CD4-positive, alpha-beta T cell treated with Interleukin-12 subunit alpha and Interleukin-12 subunit beta, for 1 hour (primary cell): ENCODE data around the gene MIER2.

Experiments used
- DNase-seq: peaks from one replicate; pipeline ENCODE4 v3.0.0-alpha.2; 2020

Gene MIER2

DNA sequence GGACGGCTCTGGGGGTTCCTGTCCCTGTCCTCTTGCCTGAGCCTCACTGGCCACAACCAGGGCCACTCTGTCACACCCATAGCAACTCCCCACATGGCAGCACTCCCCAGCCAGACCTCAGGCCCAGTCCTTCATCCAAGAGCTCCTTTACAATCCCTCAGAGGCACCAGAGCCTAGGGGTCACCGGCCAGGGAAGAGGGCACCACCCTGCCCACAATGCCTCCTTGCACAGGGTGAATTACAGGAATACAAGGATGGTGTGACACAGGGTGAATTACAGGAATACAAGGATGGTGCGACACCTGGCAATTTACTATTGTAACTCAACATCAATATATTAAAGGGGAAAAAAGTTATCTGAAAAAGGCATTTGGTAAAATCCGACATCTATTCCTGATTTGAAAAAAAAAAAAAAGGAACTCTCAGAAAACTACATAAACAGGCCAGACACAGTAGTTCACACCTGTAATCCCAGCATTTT, 16.5 kb downstream of the MIER2 start:
- no peak for DNase-seq

DNA sequence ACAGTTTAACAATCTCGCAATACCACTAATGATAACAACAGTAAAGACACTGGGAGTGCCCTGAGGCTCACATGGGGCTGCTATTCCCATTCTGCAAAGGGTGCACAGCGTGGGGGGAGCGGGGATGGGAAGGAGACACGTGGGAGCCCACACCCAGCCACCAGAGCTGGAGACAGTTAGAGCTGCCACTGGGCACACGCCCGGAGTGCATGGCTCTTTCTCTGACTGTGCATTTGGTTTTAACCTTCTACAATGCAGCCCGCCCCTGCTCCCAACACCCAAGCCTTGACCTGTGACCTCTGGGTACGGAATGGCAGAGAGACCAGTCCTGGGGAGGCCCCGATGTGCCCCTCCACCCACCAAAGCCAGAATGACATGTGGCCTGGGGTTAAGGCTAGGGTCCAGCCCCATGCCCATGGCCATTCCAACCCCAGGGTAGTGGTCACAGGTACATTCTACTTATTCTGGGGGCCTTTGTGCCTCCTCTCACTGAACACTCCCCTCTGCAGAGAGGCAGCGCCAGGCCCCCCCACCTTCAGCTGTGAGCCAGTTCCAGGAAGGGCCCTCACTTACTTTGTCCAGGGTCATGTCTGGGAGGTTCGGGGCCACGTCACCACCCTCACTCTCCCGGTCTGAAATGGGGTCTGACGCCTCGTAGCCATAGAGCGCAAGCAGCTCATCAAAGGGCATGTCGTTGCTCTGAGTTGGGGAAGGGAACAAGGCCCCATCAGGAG, 17.1 kb downstream of the MIER2 start:
- DNase-seq = no peak

DNA sequence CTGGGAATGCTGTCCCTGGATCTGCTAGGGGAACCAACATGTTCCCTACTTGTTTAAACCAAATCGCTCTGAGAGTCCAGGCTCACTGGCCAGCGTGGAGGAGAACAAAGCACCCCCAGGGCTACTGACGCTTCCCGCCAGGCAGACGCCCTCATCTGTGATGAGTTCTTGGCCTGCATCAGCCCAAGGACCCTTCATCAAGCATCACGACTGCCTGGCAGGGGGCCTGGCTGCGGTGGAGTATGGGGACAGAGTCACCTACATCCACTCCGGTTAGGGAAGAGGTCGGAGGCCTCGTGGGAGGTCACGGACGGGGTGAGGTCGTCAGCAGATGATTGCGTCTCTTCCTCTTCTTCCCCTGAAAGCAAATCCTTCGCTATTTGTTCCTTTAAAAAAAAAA, 17.7 kb downstream of the MIER2 start:
- DNase-seq = no peak

DNA sequence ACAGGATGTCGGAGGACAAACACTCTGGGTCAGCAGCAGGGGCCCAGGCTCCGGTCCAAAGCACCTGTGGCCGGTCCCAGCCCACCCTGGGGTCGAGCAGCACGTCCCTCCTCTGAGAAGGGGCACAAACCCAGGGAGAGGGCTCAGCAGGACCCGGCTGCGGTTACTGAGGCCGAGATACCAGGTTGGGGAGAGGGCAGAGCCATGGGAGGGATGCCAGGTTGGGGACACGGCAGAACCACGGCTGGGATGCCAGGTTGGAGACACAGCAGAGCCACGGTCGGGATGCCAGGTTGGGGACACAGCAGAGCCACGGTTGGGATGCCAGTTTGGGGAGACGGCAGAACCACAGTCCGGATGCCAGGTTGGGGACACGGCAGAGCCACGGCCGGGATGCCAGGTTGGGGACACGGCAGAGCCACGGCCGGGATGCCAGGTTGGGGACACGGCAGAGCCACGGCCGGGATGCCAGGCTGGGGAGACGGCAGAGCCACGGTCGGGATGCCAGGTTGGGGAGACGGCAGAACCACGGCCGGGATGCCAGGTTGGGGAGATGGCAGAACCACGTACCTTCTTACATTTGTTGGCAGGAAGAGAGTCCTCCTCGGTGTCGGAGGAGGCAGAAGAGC, 18.5 kb downstream of the MIER2 start:
- DNase-seq = no peak

DNA sequence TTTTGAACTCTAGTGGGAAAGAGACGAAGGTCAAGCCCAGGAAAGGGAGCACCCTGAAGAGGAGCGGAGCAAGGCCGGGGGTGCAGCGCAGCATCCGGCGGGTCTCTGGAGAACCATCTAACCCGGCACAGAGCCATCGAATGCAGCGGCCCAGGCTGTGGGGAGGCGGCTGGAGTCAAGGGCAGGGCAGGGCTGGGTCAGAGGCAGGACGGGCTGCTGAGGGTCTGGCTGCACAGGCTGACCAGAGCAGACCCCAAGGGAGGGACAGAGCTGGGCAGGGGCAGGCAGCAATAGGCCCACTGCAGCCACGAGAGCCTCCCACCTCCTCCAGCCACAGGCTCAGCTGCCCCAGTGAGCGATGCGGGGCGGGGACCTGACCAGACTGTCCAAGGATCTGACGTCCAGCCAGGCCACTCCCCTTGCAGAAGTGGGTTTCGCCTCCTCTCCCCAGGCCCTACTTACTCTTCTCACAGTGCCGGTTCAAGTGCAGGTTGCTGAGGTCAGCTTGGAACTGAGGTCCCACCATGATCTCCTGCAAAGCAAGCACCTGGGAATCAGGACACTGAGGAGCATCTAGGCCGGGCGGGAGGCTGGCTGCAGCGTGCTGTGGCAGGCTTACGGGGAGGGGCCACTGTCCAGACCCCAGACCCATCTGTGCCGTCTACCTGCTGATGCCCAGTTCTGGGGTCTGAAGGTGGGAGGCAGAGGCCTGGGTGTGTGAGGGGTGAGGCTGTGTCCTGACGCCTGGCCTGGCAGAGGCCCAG, 19.2 kb downstream of the MIER2 start:
- no peak for DNase-seq

DNA sequence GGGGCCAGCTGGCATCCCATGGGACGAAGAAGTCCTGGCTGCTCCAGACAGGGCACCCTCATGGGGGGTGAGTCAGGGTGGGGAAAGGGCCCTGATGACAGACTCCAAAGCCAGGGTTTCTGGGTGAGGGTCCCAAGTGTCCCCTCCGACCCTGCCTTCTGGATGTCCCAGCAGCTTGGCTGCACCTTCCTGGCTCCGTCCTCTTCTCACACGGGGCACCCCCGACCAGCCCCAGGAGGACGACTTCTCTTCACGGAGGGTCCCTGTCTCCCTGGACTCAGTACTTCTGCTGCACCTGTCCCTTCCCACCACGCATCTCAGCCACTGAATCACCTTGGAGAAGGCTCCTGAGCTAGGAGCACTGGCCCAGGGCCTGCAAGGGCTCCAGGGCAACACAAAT, 19.9 kb downstream of the MIER2 start:
- no peak for DNase-seq

DNA sequence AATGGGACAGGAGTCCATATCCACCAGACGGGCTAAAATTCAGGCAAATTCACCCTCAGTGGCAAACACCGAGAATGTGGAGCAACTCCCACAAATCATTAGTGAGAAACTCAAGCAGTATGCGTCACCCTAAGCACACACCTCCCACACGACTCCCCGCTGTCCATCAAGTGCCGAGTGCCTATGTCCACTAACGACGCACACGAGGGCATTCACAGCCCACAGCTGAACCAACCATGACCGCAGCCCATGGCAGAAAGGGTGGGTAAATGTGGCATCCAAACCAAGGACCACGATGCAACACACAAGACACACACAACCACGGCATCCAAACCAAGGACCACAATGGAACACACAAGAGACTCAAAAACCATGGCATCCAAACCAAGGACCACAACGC, 22.0 kb downstream of the MIER2 start:
- no peak for DNase-seq

DNA sequence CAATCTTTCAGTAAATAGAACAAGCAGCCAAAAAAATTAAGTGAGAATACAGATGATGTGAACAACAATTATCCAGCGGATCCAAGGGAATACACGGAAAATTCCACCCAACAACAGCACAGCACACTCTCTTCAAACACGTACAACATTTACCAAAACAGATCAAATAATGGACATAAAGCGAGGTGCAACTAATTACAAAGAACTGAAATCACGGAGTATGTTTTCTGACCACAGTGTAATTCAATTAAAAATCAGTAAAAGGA, 26.2 kb downstream of the MIER2 start:
- no peak for DNase-seq

DNA sequence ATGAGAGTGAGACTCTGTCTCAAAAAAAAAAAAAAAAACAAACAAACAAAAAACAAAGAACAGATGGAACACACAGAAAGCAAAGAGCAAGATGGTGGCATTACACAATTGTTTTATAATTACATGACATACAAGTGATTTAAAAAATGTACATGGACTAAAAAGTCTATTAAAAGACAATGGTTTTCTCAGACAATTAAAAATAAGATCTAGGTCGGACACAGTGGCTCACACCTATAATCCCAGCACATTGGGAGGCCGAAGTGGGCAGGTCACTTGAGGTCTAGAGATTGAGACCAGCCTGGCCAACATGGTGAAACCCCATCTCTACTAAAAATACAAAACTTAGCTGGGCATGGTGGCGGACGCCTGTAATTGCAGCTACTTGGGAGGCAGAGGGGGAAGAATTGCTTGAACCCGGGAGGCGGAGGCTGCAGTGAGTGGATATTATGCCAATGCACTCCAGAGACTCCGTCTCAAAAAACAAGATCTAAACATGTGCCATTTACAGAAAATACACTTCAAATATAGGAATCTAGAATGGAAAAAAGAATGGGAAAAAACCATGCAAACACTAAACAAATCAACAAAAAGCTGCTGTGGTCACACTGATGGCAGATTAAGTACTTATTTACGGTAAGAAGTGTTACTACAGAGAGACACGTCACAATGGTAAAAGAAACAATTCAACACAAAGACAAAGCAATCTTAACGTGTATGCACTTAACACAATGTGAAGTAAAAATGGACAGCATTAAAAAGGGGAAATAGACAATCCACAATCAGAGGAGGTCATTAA, 26.7 kb downstream of the MIER2 start:
- DNase-seq = no peak

DNA sequence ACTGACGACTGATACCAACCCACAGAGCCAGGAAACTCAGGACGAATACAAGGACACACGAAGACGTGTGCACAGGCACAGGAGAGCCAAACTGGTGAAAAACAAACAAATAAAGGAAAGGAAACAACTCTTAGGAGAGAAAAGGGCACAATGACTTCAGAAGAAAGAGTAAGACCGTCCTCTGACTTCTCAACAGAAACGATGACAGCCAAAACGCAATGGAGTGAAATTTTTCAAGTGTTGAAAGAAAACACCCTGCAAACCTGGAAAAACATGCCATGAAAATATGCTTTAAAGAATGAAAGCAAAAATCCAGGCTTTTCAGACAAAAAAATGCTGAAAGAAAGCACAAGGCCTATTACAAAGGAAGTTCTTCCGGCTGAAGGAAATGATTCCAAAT, 28.8 kb downstream of the MIER2 start:
- DNase-seq = no peak

DNA sequence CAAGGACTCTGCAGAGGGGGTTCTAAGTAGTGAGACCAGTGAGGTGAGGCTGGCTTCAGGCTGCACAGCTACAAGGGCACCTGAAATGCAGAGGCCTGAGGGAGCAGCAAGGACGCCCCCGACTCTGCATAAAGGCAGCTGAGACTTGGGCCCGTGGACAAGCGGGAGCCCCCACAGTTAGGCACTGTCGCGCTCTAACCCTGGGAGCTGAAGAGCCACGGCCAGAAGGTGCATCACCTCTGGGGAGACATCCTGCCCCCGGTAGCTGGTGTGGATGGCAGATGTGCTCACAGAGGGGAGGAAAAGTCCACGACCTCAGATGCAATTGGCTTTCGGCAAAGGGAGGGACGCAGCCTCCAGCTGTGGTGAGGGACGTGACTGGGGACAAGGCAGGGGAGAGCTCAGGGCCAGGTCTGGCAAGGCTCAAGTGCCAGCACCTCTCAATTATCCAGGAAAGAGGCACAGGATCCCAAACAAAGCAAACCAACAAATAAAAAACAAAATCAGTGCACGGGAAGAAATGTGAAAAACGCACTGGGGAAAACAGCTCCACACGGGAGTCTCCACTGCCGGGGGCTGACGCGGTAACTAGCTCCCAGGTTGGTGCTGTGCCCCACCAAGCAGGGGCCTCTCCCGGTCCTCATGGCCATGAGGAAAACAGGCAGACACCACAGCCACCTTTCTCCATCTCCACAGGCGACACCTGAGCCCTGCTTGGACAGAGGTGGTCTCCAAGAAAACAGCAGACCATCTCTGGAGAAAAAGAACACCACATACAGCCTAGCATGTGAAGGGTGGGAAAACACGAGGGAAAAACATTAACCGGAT, 30.4 kb downstream of the MIER2 start:
- DNase-seq = no peak

DNA sequence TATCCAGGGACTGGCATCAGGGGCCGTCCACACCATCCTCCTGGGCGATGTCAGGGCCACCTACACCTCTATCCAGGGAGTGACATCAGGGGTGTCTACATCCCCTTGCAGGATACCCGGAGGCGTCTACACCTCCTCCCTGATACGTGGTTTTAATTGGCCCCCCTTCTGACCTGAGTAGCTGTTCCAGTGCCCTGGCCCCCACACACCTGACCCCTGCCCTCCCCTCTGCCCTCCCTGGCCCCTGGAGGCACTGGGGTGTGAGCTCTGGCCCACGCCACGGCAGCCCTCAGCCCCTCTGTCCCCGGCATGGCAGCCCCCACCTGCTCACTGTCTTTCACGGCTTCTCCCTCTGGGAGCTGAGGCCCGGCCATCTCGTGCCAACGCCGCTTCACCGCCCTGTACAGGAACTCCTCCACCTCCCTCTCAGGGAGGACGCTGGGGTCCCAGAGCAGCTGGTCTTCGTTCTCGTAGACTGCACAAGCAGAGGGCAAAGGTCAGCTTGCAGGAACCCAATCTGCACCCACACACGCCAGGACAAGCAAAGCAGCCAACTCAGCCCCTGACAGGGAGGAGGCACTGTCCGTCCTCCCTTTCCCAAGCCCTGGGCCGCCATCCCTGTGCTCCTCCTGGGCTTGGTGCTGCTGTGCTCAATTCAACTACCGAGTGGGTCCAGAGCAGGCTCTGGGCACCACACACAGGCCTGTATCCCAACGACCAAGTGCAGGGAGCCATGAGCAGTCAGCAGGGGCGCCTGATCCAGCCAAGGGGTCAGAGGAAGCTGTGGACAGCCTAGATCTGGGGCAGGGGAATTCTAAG, 31.2 kb downstream of the MIER2 start:
- no peak for DNase-seq

DNA sequence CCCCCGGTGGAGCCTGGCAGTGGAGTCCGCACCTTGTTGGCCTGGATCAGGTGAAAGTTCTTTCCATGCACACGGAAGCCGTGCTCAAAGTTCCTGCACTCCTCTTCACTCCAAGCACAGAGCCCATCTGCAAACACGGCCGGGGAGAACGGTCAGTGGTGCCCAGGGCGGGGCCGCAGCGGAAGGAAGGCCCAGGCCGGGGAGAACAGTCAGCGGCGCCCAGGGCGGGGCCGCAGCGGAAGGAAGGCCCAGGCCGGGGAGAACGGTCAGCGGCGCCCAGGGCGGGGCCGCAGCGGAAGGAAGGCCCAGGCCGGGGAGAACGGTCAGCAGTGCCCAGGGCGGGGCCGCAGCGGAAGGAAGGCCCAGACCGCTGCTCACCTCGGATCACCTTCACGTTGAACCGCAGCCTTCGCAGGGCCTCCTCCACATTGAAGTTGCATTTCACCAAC, 32.8 kb downstream of the MIER2 start:
- DNase-seq = no peak

DNA sequence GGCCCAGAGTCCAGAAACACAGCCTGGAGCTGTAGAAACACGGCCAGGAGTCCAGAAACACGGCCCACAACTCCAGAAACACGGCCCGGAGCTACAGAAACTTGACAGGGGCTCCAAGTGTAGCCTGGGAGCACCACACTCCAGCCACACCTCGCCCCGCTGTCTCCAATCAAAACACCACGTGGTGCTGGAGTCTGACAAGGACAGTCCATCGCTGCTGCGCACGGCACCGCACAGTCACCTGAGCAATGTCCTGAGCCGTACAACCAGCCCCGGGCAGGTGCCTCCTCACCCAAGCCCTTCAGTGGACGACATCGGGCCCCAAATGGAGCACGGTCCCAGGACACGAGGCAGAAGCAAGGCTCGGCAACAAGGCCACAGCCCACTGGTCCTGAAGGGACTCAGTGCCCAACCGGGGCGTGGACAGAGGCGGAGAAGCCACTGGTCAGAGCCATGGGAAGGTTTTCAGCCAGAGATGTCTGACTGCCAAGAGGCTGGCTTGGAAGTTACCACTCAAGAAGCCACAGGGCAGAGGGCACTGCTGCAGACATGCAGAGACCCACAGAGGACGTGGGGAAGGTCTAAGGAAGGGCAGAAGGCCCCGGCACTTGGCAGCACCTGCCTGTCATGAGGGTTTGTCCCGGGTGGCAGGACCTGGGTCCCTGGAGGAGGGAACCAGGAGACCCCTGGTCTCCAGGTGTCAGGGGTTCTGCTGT, 33.7 kb downstream of the MIER2 start:
- no peak for DNase-seq

DNA sequence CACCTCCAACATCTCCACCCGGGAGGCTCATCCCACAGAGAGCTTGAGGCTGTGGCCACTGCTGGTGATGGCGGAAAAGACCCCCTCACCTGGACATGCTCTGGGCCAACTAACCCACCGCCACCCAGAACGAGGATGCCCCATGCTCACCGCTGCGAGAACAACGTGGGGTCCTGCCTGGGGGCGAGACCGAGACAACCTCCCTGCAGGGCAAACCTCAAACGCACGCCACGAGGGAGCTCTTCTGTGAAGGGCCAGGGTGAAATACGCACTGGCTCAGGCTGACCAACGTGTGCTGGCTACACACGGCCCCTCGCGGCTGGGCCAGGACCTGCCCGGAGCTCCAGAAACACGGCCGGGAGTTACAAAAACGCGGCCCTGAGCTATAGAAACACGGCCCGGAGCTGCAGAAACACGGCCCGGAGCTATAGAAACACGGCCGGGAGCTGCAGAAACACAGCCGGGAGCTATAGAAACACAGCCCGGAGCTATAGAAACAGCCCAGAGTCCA, 34.4 kb downstream of the MIER2 start:
- no peak for DNase-seq

DNA sequence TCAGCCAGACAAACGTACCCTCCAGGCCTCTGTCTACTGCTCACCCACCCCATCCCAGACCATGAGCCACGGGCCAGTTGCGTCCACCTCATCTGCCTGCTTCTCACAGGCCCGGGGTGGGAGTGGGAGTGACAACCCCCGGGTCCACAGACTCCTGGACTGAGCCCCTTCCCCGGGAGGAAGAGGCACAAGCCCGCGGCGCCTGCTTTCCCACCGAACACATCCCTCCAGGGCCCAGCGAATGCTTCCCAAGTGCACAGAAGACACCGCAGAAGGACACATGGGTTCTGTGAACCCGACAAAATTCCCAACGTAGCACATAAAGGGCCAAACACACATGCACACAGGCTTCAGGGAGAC, 35.4 kb downstream of the MIER2 start:
- no peak for DNase-seq

DNA sequence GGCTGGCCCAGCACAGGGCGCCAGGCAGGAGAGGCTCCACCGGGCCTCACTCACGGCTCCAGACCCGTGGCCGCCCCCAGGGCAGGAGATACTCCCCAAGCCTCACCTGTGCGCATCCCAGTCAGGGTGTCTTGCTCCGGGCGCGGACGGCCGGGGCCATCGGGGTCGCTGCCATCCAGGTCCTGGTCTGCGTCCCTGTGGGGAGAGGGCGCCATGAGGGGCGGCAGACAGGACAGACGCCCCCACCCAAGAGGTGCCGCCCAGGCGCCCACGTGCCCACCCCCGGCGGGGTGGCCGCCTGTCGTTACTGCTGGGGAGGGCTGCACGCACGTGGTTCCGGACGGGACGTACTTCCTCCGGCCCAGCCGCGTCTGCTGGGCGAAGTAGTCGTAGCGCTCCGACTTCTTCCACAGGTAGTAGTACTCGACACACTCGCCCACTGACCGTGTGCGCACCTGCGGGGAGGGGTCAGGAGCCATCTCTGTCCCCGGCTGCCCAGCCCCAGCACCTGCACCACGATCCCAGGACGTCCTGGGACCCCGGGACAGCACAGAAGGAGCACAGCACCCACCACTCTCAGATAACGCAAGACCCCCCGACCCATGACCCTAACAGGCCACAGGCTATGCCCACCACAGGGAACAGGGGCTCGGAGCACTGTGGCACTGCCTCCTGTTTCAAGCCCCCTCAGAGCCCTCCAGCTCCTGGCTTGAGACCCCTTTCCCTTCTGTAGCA, 36.0 kb downstream of the MIER2 start:
- DNase-seq = no peak

DNA sequence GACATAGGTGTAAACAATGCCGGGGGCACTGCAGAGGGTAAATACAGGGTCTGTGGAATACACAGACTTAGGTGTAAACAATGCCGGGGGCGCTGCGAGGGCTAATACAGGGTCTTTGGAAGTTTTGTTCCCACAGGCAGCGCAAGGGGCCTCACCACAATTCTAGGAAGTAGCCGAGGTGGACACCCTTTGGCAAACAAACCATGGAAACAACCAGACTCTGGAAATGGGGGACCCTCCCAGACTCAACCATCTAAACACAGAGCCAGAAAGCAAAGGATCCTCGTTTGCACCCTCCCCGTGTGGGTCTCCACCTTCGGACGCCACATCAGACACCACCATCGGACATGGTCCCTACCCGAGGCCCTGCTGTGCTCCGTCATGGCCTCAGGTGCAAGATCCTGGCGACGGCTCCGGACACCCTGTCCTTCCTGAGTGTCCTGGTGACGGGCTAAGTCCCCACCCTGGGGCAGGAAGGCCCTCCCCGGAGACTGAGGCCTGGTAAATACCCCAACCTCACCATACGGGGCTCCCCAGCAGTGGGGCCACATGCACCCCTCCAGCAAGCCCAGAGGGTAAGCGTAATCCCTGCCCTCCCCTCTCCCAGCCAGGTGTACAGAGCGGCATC, 36.7 kb downstream of the MIER2 start:
- no peak for DNase-seq

DNA sequence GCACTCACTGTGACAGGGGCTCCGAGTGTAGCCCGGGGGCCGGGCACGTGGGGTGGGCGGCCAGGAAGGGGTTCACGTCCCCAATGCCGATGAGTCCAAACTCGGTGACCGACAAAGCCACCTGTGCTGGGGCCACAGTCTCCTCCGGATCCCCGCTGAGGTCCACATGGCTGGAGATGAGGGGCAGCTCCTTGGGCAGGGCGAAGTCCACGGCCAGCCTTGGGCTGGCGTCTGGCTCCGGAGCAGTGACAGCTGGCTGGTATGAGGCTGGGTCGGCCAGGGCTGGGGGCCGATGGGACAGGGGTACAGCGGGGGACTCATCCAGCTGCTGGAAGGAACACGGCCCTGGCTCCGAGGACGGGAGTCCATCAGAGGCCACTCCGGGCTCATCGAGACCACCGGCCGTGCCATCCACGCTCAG, 37.5 kb downstream of the MIER2 start:
- no peak for DNase-seq
